GM18526 (cell line): ENCODE data around the gene BEX3.

Experiments
- POLR2A ChIP-seq: IDR thresholded peaks from 3 replicates; pipeline ENCODE4 v1.6.1; 2011; ENCODE audit not compliant: insufficient read length; ENCODE audit errors: extremely low read depth

Gene BEX3

DNA sequence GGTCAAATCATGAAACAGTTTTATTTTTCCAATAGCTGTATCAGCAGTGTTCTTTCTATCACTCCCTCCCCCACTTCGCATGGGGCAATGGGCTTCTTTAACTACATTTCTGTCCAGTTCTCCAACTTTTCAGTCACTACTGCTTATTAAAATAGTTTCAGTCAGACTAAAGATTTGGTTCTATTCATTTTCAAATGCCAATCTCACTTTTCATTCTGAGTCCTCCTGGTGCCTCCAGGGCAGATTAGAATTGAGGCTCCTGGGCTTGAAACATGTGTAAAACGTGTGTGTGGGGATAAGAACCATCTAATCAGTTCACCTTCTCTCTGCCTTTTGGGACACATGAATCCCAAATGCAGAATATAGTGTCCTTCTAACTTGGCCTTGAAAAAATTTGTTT, 3.5 kb upstream of the BEX3 start:
- TF ChIP-seq POLR2A = no peak

DNA sequence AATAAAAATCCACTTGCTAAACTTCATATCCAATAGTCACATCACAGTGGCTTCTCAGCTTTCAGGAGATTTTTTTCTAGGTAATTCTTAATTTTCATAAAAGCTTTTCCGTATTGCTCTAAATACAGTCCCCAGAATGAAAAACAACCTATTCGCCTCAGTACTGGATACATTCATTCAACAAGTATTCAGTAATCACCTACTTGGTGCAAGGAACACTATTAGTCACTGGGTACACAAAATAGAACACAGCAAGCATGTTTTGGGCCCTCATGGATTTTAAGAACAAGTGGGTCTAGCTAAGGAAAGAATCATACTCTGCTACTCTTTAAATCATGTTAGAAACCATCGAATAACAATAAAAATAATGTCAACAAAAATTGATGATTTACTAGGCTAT, 2.8 kb upstream of the BEX3 start:
- no peak for TF ChIP-seq POLR2A

DNA sequence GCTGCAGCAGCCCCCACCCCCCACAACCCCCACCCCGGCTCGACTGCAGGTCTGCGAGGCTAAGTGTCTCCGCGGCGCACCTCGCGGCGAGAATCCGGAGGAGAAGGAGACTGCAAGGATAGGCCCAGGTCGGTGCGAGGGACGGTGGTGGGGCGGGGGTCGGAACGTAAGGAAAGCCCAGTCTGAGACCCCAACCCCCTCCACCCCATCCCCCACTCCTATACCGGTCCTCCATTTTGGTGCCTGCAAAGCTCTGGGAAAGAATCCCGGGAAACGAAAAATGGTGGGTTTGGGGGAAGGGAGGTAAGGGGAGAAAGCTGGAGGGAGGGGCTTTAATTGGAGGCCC, 614 bp downstream of the BEX3 start:
- TF ChIP-seq POLR2A = no peak

DNA sequence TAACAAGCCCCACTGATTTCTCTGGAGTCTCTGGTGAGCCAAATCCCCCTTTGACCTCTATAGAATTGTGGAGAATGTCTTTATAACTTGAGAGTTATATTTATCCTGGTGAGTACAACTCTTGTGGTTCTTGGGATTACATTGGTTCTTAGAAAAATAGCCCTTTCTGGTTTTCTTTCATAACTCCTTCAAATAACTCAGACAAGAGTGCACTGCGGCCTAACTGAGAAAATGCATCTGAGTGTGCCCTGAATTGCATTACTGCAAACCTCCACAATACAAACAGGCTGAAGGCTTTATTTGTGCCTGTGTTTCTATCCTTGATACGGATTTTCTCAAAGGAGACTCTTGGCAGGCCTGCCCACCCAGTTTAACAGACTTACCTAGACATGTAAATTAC, 2.7 kb downstream of the BEX3 start:
- no peak for TF ChIP-seq POLR2A

DNA sequence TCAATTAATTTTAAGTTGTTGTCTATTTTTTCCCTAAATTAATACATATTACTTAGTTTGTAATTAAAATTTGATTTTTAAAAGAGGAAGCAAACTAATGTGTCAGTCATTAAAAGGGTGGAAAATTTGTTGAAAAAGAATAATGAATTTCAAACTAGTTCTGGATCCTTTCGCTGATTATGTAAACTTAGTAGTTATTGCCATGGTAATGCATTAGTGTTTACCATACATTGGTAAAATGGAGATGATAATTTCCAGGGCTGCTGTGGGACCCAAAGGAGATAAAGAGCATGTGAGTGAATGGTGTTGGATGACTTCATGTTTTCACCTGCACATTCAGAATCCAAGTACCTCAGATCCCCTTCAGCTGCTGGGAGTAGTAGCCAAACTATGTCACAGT, 6.5 kb downstream of the BEX3 start:
- TF ChIP-seq POLR2A = no peak

DNA sequence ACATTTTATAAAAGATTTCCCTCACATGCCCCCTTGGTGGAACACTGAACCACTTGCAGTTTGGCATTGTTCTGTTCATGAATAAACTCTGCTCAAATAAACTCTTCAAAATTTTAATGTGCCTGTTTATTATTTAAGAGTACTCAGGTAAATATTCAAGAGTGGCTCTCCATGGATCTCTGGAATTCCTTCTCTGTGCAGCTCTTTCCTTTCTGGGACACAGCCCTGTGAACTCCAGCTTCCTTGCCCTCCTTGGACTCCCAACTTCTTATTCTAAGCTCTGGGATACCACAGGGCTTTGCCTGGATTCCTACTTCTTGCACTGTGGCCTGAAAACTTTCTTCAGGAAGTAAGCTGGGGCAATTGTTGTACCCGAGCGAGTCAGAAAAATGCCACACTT, 8.3 kb downstream of the BEX3 start:
- TF ChIP-seq POLR2A = no peak

DNA sequence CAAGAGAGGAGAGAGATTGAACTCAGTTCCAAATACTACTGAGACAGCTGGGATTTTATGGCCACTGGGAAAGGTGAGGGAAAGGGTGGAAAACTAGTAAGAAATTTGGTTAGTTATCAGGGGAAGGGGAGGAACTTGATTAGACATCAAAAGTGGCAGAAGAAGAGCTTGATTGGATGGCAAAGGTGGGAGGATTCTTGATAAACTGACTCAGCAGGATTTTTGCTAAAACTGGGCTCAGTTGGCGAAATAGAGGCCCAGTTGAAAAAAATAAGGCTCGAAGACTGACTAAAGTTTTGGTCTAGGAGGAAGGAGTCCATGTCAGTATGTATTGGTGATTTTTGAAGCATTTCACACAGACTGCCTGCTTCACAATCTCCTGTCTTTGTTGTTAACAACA, 10.0 kb downstream of the BEX3 start:
- TF ChIP-seq POLR2A = no peak

DNA sequence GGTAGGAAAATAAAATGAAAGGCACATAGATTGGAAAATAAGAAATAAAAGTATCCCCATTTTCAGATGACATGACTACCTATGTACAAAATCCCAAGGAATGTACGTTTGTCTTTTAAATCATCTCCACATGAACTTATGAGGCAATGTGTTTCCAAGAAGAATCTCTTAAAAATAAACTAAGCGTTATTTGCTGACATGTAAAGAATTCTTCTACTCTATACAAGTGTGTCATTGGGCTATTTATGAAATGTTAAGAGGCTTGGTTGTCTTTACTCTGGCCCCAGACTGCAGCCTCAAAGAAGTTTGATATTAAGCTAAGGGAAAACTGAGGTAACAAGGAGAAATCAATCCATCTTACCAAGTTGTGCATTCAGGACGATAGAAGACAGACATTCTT, 17.1 kb downstream of the BEX3 start:
- no peak for TF ChIP-seq POLR2A

DNA sequence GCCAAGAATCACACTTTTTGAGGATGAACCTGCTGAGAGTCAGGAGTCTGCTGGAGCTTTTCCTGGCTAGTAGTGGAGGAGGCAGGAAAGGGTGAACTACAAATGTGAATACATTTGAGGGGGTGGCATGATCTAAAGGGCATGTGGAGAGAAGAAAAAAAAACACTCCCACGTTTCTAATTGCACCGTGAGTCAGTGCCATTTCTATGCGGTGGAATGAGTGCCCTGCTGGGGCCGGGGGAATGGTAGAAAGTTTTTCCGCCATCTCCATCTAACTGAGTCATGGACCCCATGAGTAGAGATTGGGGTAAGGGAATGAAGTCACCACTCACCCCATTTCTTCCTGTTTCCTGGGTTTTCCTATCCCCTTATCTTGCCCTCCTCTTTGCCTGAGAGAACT, 19.8 kb downstream of the BEX3 start:
- TF ChIP-seq POLR2A = no peak

DNA sequence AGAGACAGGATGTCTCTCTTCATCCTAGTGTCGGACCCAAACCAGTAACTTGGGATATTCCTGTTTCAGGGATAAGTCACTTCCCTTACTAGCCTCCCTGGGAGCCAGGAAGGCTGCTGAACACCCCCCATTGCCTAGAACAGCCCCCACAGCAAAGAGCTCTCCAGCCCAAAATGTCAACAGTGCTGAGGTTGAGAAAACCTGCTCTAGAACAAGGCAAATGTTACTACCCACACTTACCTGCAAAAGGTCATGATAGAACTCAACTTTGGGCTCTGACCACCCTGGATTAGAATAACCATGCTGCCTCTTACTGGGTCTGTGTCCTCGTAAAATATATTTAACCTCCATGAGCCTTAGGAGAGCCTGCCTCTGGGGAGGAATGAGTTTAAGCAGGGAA, 20.3 kb downstream of the BEX3 start:
- TF ChIP-seq POLR2A = no peak

DNA sequence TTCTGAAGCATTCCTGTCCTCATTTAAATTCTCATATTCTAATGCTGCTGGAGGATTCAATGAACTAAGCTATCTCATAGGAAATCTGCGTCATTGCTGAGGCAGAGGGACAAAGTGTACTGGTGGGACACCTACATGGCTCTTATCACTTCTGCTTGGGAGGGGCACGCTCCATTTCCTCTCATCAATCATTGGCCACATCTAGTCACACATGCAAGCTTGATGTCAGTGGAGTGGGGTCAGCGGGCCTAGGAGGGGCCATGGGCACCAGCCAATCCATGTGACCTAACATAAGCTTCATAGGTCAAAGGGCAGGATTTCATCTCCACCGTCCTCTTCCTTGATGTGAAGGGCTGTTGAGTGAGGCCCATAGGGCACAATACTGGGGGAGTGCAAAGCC, 21.4 kb downstream of the BEX3 start:
- TF ChIP-seq POLR2A = no peak

DNA sequence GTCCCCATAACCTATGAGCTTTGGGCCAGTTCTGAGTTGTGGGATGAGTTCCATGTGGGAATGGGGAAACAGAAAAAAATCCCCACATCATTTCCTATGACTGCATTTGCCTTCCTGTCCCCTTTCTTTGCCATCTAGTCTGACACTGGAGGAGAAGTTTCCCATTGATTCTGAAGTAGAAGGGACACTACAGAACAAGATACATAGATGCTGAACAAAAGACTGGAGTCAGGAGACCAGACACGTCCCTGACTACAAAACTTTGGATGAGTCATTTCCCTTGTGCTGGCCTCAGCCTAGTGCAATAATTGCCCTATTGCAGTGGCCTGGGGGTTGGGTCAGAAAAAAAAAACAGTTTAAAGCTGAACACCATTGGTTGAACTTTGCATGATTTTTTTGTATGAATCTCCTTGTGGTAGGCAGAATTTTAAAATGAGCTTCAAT, 22.1 kb downstream of the BEX3 start:
- no peak for TF ChIP-seq POLR2A

DNA sequence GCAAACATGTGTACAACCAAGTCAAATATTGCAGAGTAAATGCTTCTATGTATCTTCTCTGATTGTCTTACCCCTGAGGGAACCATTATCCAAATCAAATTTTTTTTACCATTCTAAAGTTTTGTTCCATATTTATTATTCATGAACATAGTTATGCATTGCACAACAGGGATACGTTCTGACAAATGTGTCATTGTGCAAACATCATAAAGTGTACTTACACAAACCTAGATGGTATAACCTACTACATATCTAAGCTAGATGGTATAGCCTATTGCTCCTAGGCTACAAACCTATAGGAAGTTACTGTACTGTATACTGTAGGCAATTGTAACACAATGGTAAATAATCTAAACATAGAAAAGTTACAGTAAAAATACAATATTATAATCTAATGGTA, 23.4 kb downstream of the BEX3 start:
- TF ChIP-seq POLR2A = no peak

DNA sequence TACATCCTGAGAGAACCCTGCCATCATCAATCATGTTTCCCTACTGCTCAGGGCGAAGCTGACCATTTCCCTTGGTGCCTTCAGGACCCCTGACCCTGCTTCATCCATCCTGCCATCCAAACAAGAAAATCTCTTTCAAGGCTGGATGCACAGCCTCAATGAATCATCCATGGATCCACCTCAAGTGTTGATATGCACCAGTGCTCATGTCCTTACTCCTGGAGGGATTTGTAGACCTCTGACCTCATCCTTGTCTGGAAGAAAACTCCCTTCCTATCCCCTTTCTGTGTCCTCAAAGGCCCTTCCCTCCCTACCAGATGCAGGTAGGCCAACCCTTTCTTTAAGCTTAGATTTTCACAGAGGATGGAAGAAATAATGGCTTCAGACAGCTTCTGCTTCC, 24.6 kb downstream of the BEX3 start:
- no peak for TF ChIP-seq POLR2A

DNA sequence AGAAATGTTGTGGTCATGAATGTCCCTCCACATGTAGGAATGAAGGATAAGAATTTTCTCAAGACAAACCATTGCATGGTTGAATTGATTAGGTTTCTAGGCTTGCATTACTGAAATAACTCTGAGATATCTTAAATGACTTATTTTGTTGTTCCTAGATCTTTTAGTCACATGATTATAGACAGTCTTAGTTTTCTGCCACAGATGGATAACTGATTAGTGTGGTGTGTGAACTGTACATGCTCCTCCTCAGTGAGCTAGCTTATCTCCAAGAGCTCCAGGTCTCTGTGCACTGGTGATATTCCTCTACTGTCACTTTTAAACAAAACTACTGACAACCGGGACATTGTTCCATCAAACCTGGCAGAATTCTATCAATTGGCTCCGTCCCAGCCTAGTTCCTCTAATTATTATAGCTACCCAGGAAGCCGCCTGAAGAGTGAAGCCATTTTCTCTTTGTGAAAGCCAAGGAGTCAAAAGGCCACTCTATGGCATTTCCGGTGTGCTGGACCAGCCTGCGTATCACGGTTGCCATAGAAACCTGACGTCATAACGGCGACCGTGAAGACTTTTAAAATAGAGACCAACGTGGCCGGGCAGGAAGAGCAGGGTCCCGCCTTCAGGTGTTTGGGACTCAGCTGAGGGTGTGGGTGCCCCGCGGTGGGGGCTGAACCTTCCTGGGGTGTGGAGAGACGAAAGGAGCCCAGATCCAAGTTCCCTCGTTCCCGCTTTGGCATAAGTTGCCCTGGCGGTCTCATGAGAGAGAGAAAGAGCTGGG, 28.1 kb downstream of the BEX3 start:
- TF ChIP-seq POLR2A = no peak

DNA sequence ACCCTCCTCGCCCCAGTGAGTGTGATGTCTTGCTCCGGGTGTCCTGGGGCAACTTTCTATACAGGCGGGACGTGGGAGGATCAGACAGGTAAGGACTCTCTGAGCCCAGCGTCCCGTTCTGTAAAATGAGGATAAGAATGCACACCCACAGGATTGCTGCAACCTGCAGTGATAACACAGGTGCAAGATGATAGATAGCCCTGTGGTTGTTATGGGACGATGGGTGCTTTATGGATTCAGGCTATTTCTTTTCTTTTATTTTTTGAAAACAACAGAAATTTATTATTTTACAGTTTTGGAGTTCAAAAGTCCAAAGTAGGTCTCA, 28.6 kb downstream of the BEX3 start:
- TF ChIP-seq POLR2A = no peak

DNA sequence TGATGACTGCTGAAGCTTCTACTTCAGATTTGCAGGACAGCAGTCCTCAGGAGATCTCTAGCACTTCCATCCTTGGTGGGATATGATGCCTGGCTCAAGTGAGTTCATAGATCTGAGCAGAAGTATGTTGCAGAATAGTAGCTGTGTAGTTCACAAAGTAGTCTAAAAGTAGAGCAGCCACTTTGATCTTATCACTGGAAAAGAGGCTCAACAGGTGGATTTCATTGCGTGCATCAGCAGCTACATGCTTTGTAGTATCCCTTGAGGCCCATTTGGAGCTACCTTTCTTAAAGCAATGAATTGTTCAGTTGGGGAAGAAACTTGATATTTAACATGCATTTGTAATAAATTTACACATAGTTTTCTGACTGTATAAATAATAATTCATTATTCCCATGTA, 29.9 kb downstream of the BEX3 start:
- TF ChIP-seq POLR2A = no peak

DNA sequence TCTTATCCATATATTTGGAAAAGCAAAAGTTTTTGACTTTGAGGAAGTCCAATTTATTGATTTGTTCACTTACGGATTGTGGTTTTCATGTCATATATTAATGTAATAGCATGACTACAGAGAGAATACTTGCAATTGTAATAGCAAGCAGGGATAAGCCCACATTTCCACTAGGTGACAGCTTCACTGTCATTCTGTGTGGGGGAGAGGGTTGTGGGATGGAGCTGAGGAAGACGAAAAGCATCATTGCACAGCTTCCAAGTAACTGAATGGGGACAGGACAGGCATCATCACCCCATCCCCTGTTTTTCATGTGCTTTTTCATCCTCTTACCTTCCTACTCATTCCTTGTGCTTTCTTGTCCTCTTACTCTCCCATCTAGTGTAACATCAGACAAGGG, 31.4 kb downstream of the BEX3 start:
- no peak for TF ChIP-seq POLR2A
